ENCODE data around the gene RCAN1.
"Not testable (repeated sequence)": the region's sequence is repeated elsewhere in the genome, so short reads cannot be mapped to it uniquely, and the experiment has no call there.

RCAN1 gene

GRCh38 chr21:34567604-34568155 is 47.2 kb downstream of the RCAN1 start:
- DNase-seq = no peak

GRCh38 chr21:34565238-34565637 is 49.7 kb downstream of the RCAN1 start:
- DNase-seq = no peak

DNA sequence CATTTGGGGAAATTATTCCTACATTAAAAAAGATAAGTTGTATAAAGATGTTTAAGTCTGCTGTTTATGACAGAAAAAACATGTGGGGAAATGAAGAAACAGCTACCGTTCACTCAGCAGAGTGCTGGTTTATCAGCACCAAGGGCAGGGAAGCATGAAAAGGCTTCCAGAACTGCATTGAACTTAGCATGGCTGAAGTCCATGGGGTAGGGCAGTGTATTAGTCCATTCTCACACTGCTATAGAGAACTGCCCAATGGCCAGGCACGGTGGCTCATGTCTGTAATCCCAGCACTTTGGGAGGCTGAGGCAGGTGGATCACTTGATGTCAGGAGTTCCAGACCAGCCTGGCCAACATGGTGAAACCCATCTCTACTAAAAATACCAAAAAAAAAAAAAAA is 51.5 kb downstream of the RCAN1 start:
- not testable (repeated sequence) for DNase-seq

DNA sequence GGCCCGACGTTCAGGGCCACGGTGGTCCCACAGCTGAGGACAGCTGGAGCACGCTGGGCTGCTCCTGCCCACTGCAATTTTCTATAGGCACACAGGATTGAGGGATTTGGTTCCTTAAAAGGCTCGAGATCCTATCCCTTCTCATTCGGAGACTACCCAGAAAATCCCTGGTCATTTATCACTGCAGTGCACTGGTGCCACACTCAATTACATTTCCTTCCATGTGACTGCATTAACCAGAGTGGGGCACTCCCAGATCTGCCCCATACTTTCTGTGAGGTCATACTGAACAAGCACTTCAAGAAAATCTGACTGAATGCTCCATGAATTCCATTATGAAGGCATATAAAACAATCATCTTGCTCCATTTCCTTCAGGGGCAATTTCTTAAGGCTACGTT is 53.1 kb downstream of the RCAN1 start:
- DNase-seq = no peak

GRCh38 chr21:34560609-34561008 is 54.3 kb downstream of the RCAN1 start:
- no peak for DNase-seq

- DNase-seq = no peak
Measured at GRCh38 chr21:34560021-34560420, 54.9 kb downstream of the RCAN1 start.

- no peak for DNase-seq
Measured at GRCh38 chr21:34559089-34559631, 55.8 kb downstream of the RCAN1 start.

- DNase-seq = no peak
Measured at GRCh38 chr21:34558166-34558565, 56.7 kb downstream of the RCAN1 start.

- DNase-seq = no peak
Measured at GRCh38 chr21:34557261-34557660, 57.7 kb downstream of the RCAN1 start.

DNA sequence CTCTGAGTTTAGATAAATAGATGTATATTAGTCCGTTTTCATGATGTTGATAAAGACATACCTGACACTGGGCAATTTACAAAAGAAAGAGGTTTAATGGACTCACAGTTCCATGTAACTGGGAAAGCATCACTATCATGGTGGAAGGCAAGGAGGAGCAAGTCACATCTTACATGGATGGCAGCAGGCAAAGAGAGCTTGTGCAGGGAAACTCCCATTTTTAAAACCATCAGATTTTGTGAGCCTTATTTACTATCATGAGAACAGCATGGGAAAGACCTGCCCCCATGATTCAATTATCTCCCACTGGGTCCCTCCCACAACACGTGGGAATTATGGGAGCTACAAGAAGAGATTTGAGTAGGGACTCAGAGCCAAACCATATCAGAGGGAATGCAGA is 60.2 kb downstream of the RCAN1 start:
- not testable (repeated sequence) for DNase-seq

- DNase-seq = no peak
Measured at GRCh38 chr21:34554227-34554626, 60.7 kb downstream of the RCAN1 start.

GRCh38 chr21:34553151-34553952 is 61.6 kb downstream of the RCAN1 start:
- DNase-seq = no peak

DNA sequence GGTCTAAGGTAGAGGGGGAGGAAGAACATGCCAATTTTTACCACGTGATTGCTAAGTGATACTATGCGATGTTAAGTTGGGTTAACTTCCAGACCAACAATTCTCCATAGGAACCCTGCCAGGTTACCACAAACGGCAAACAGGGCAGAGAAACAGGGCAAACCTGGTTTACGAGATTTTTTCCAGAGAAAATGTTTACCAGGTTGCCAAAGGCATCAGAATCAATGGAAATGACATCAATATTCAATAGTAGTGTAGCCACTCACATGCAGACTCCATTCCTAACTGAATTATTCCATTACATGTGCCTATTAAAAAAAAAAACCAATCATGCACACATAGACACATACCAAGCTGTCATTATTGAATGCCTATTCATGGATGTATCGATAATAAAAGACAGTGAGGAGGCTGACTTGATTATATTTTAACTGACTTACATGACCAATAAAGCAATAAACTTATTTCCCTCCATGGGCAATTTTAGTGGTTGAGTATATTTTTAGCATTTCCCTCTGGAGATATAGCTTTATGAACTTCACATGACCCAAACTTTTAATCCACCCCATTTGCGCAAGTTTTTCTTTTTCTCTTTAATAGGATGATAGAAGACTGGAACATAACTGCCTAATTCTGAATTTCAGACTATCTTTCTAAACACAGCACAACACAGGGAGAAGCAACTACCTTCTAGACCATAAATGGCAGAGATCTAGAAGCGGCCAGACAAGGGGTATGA is 62.4 kb downstream of the RCAN1 start:
- no peak for DNase-seq

DNA sequence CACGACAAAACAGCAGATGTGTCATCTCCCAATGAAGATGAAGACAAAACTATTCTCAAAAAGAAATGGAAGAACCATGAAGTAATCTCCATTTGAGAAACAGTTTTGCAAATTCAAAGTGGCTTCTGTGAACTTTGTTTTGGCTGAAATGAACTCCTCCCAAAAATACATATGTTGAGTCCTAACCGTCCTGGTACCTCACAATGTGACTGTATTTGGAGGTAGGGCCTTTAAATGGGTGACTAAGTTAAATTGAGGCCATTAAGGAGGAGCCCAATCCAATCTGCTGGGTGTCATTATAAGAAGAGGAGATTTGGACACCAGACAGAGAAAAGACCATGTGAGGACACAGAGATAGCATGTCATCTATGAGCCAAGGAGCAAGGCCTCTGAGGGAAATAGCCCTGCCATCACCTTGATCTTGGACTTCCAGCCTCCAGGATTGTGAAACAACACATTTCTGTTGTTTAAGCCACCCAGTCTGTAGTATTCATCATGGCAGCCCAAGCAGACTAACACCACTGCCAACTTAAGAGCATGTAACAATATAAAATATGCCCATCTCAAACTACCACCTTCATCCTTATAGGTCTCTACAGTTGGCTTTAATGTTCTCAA is 64.6 kb downstream of the RCAN1 start:
- DNase-seq = no peak

DNA sequence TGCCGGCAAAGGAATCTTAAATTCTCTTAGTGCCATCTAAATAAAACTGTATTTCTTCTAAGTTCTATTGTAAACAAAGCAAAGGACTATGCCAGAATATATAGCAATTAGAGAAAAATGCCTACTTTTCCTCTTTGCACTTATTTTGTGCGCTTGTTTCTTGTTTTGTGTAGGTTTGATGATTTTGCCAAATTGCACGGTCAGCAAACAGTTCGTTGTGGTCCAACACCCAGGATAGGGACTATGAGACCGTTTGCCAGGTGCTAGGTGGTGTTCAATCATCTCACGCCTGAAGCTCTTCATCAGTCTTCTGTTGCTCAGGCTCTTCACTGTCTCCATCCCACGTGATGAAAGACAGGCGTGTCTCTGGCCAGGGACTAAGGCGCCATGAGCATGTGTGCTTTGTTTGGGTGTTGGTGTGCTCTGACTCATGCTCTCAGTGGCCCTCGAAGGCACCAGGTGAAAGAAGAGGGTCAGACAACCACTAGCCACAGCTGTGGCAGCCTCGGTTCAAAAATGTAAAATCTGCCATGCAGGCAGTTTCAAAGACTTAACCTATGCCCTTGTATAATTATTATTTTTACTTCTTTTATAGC is 66.0 kb downstream of the RCAN1 start:
- no peak for DNase-seq

GRCh38 chr21:34546542-34546941 is 68.4 kb downstream of the RCAN1 start:
- DNase-seq = no peak

- DNase-seq = no peak
Measured at GRCh38 chr21:34545079-34545884, 69.6 kb downstream of the RCAN1 start.

GRCh38 chr21:34544032-34544496 is 70.8 kb downstream of the RCAN1 start:
- DNase-seq = peak; percentile 58

DNA sequence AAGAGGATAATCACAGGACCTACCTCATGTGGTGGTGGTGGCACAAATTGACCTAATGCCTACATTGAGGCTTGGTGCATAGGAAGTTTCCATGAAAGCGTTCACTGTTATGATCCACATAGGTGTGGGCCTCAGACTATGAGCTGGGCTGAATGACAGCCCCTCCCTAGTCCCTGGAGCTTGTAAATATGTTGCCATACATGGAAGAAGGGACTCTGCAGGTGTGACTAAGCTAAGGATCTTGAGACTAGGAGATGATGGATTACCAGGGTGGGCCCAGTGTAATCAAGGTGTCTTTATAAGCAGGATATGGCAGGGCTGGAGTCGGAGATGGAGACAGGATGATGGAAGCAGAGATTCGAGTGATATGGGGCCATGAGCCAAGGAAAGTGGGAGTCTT is 71.9 kb downstream of the RCAN1 start:
- no peak for DNase-seq

DNA sequence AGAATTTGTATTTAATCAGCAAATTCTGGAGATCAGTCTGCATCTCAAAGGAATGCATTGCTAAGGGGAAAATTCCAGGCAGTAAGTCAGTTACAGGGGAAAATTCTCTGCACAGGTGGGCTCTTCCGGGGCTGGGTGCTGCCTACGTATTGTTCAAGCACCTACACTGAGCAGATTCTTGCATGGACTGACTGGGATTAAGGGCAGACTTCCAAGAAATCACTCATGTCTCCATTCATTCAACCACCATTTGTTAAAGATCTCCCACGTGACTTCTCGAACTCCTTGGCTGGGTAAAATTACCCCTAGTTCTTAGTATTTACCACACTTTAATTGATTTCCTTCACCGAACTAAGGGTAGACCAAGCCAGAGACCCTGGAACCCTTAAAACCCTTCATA is 74.7 kb downstream of the RCAN1 start:
- DNase-seq = no peak

GRCh38 chr21:34537838-34538237 is 77.1 kb downstream of the RCAN1 start:
- no peak for DNase-seq

DNA sequence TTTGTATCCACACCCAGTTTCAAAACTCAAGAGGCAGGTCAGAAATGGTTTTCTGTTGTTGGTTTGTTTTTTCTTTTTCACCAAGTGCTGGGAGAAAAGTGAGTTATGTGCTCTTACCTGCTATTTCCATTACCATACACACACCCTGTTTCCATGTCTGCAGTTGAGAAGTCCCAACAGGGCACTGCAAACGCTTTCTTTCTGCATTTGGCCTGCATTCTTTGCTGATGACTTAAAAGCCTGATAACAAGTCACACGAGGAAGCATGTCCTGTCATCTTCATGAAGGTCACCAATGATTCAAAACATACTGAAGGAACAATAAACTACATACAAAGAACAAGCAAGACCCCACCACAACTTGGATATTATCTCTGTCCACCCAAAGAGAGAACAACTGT is 78.1 kb downstream of the RCAN1 start:
- DNase-seq = no peak

Measured in stimulated activated CD4-positive, alpha-beta T cell treated with anti-CD3 and anti-CD28 coated beads, Interleukin-4, amount 100 ng/mL, for 24 hours (primary cell).